GM20000 (cell line): ENCODE measurements around the gene SHC1.

Experiments
- DNase-seq: peaks from one replicate; pipeline ENCODE4 v3.0.0; 2012; ENCODE audit warnings: low spot score
- TF ChIP-seq, protein P1 (sequence below): IDR thresholded peaks from 2 replicates; pipeline ENCODE4 v1.5.1; 2012; ENCODE audit warnings: mild to moderate bottlenecking, control low read depth; ENCODE audit errors: extremely low read depth, missing control alignments

Gene SHC1

GRCh38 chr1:154966111-154966510 is 4.4 kb downstream of the SHC1 start:
- TF ChIP-seq, protein P1, sequence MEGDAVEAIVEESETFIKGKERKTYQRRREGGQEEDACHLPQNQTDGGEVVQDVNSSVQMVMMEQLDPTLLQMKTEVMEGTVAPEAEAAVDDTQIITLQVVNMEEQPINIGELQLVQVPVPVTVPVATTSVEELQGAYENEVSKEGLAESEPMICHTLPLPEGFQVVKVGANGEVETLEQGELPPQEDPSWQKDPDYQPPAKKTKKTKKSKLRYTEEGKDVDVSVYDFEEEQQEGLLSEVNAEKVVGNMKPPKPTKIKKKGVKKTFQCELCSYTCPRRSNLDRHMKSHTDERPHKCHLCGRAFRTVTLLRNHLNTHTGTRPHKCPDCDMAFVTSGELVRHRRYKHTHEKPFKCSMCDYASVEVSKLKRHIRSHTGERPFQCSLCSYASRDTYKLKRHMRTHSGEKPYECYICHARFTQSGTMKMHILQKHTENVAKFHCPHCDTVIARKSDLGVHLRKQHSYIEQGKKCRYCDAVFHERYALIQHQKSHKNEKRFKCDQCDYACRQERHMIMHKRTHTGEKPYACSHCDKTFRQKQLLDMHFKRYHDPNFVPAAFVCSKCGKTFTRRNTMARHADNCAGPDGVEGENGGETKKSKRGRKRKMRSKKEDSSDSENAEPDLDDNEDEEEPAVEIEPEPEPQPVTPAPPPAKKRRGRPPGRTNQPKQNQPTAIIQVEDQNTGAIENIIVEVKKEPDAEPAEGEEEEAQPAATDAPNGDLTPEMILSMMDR: no peak
- no peak for DNase-seq

DNA sequence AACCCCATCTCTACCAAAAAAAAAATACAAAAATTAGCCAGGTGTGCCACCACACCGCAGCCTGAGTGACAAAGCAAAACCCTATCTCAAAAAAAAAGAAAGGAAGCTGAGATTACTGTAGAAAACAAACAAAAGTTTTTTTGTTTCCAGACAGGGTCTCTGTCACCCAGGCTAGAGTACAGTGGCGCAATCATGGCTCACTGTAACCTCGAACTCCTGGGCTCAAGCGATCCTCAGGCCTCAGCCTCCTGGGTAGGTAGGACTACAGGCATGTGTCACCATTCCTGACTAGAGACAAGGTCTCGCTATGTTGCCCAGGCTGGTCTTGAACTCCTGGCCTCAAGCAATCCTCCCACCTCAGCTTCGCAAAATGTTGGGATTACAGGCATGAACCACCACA is 6.2 kb downstream of the SHC1 start:
- no peak for DNase-seq
- TF ChIP-seq, protein P1: no peak

GRCh38 chr1:154963643-154964042 is 6.9 kb downstream of the SHC1 start:
- TF ChIP-seq, protein P1: no peak

DNA sequence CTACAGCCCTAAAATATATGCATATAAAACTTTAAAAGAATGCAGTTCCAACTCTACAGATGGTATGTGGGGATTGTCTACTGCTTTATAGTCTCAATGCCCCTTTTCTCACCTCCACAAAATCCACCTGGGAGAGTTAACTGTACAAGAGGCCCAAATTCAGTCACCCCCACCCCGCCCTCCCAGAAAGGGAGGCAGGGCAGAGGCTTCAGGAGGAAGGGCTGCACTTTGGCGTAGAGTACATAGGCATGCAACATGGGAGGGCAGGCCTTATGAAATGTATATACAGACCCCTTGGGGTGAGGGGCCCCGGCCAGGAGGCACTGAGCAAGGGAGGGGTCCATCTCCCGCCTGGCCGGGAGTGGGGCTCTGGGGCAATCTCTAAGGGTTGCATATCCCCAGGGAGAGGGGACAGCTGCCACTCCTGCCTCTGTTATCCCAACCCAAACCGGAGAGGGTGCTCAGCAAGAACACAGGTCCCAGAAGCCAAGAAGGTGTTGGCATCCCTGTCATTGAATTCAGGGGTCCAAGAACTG is 7.7 kb downstream of the SHC1 start:
- DNase-seq: no peak
- TF ChIP-seq, protein P1: no peak

More at GRCh38 chr1:154963643-154964042, 6.9 kb downstream of the SHC1 start:
- no peak for DNase-seq

DNA sequence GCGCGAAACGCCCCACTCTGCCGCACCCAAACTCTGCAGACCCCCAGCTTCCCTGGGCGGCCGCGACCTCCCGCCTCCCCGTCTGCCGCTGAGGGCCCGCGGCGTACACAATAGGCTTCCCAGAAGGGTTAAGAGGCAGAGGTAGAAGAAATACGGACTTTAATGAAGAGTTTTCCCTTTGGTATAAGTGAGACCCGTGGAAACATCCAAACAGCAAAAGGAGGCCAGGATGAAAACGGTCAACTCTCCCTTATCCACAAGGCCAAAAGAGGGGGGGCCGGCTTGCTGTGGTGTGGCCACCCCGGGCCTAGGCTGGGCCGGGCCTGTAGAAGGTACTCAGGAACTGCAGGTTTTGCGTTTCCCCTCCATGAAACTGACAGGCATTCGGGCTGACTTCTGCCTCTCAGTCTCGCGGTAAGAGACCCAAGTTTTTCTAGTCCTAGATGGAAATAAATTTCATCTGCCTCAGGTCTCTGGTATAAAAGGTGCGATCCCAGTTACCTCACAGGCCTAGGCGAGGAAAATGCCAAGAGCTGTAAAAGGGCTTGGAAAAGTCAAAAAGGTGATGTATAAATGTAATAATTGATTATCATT is 8.3 kb downstream of the SHC1 start:
- DNase-seq: peak; percentile 53
- TF ChIP-seq, protein P1: no peak

DNA sequence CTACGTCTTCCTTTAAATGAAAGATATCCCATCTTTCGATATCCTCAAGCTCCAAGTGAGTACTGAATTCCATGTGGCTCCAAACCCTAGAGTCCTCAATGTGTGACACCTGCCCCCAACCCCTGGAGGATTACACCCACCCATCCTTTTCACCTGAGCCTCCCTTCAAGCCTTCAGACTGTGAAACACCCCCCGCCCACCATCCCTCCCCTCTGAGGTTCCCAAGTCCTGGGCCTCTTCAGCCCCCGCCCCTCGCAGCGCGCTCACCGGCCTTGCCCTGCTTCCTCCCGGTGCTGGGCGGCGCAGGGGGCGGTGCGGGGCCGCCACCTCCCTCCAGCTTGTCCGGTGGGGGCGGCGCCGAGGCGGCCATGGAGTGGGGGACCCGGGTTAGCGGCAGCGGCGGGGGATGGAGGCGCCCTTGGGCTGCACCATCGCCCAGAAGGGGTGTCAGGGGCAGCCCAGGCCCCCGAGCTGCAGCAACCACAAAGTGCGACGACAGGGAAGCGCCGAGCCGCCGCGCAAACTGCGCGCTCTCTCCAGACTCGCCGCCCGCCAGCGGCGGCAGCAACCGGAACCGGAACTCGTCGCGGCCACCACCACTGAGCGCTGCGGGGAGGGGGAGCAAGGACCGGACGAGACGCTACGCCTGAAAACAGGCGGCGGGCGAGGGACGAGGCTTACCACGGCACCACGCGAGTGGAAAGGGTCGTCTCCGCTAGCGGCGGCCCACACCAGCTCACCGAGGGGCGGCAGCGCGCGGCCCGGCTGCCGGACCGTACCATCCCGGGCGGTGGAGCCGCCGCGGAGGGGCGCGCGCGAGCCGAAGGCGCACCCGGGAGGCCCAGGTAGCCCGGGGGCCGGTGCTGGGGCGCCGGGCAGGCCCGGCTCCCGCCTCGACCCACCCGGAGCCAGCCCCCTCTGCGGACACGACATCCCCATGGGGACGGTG is 9.1 kb downstream of the SHC1 start, which contains the start of gene PYGO2:
Gene PYGO2 (minus strand): TSS at position 576 of the 949 bp plus-strand sequence. CDS start 206 bp downstream, at position 370.
- TF ChIP-seq, protein P1: peak; percentile 59
- peak; percentile 93 for DNase-seq
